Caco-2 (cell line): ENCODE measurements around the gene ZNF775. TPM values are rescaled to one million over a fixed set of nuclear protein-coding genes. Genes with fewer than 3 reads are reported as not detected.

Source experiments
- BruUV-seq: library from RNA; stranded (reverse); fragments of 400-500 nt; replicated peaks from 2 replicates; lab custom pipeline; 2021; lab: Mats Ljungman, UMichigan
- CTCF ChIA-PET: fragments of 300-600 bp; sonication (Branson Sonifier 250); formaldehyde crosslinking; loops from one replicate; lab custom pipeline; 2022; ENCODE audit warnings: antibody characterized with exemption; lab: Charles Lee
- POLR2A ChIA-PET: fragments of 300-600 bp; sonication (Branson Sonifier 250); formaldehyde crosslinking; loops from one replicate; lab custom pipeline; 2022; ENCODE audit warnings: antibody characterized with exemption; lab: Charles Lee
- DNase-seq, 2 experiments: peaks; one replicate each; pipeline versions ENCODE4 v3.0.0 to v3.0.0-alpha.2; 2020 to 2022
- H3K27me3 ChIP-seq: replicated peaks from 2 replicates; pipeline ENCODE4 v1.6.0; 2011; ENCODE audit warnings: low read length; ENCODE audit not compliant: control insufficient read depth, insufficient read depth
- H3K36me3 ChIP-seq: 2 replicates; pipeline ENCODE4 v1.5.1; 2011; ENCODE audit warnings: low read length; ENCODE audit not compliant: control insufficient read depth, insufficient read depth
- H3K4me1 ChIP-seq: fragments of 250-450 bp; sonication (Bioruptor Pico); 2 replicates; pipeline ENCODE4 v1.5.1; 2020; ENCODE audit warnings: mild to moderate bottlenecking
- H3K4me3 ChIP-seq: 2 replicates; pipeline ENCODE4 v1.5.1; 2011; ENCODE audit warnings: low read depth, mild to moderate bottlenecking, control low read depth, low read length
- H3K9me3 ChIP-seq: fragments of 250-450 bp; sonication (Bioruptor Pico); 2 replicates; pipeline ENCODE4 v1.5.1; 2020; ENCODE audit warnings: mild to moderate bottlenecking, moderate library complexity
- H3K27ac Mint-ChIP-seq: one replicate; pipeline ENCODE4 v1.8.0; 2022; ENCODE audit warnings: mixed read lengths; ENCODE audit not compliant: unreplicated experiment
- H3K27me3 Mint-ChIP-seq: one replicate; pipeline ENCODE4 v1.8.0; 2022; ENCODE audit warnings: mixed read lengths; ENCODE audit not compliant: insufficient read depth, unreplicated experiment
- H3K36me3 Mint-ChIP-seq: one replicate; pipeline ENCODE4 v1.8.0; 2022; ENCODE audit warnings: mild to moderate bottlenecking, mixed read lengths; ENCODE audit not compliant: insufficient read depth, unreplicated experiment
- H3K4me1 Mint-ChIP-seq: one replicate; pipeline ENCODE4 v1.8.0; 2022; ENCODE audit warnings: low read depth, mixed read lengths; ENCODE audit not compliant: unreplicated experiment
- H3K4me3 Mint-ChIP-seq: one replicate; pipeline ENCODE4 v1.8.0; 2022; ENCODE audit warnings: mild to moderate bottlenecking, moderate library complexity, mixed read lengths; ENCODE audit not compliant: unreplicated experiment
- H3K9me3 Mint-ChIP-seq: one replicate; pipeline ENCODE4 v1.8.0; 2022; ENCODE audit warnings: mixed read lengths; ENCODE audit not compliant: unreplicated experiment
- CTCF ChIP-seq, 2 experiments: fragments of 200-600 bp in 1 of 2; IDR thresholded peaks; 1 replicate in 1 of 2; 2 replicates in 1 of 2; pipeline versions ENCODE4 v1.5.1 to v1.8.0; 2011 to 2022; ENCODE audit warnings: antibody characterized with exemption in 1 of 2, control low read depth in 1 of 2, inconsistent platforms in 1 of 2, low read depth in 1 of 2, low read length in 1 of 2, mild to moderate bottlenecking in 1 of 2, moderate library complexity in 1 of 2; ENCODE audit not compliant: insufficient read depth in 1 of 2, severe bottlenecking in 1 of 2, unreplicated experiment in 1 of 2
- intact Hi-C: fragments of 100-400 bp; cut with micrococcal nuclease; formaldehyde crosslinking; loops from one replicate; pipeline ENCODE4 v1.10.0; 2022; ENCODE audit not compliant: unreplicated experiment
- total RNA-seq: library from RNA; stranded (reverse); gene quantifications from 2 replicates; pipeline ENCODE4 v1.2.3, GENCODE V29; 2022

The ZNF775 gene
- total RNA-seq, 1 experiment from 2014 or later: 4.0 TPM

- H3K4me3 ChIP-seq: no peak overlapping the region
- no peak overlapping the region for H3K27ac Mint-ChIP-seq
- no peaks in the 10 kb centered on the region for H3K4me1 ChIP-seq
- no peak overlapping the region for H3K4me3 Mint-ChIP-seq
- POLR2A ChIA-PET: interaction anchor here (1.5 kb wide), 1 partner anchor 43 kb away, joined by 3 read pairs; no protein-coding TSS in a partner anchor
- H3K27me3 ChIP-seq: no peaks in the 10 kb centered on the region
- no peaks in the 10 kb centered on the region for H3K27me3 Mint-ChIP-seq
- H3K36me3 ChIP-seq: no peaks in the 10 kb centered on the region
- BruUV-seq: no TSS peak
- CTCF ChIA-PET: interaction anchor here (0.6 kb wide), 1 partner anchor 891 kb away, joined by 3 read pairs; no protein-coding TSS in a partner anchor
- H3K9me3 ChIP-seq: no peaks in the 10 kb centered on the region
- intact Hi-C loops: no loop called here
- H3K4me1 Mint-ChIP-seq: no peaks in the 10 kb centered on the region
- H3K36me3 Mint-ChIP-seq: no peaks in the 10 kb centered on the region
- DNase-seq: no peak
- no peak for TF ChIP-seq CTCF (IDR thresholded peaks at IDR 0.05; ENCODE audit: insufficient read depth in 1 of 2, low read depth in 1 of 2, low read length in 1 of 2, severe bottlenecking in 1 of 2, unreplicated experiment in 1 of 2)
- H3K9me3 Mint-ChIP-seq: no peaks in the 10 kb centered on the region
Observed at GRCh38 chr7:150412518-150413488, 33.7 kb downstream of the ZNF775 start.

GRCh38 chr7:150413640-150414081, 34.5 kb downstream of the ZNF775 start:
- no peaks in the 10 kb centered on the region for H3K36me3 ChIP-seq
- Mint-ChIP-seq H3K4me3 (no peak overlapping the region), H3K27me3 (no peaks in the 10 kb centered on the region), H3K4me1 (no peaks in the 10 kb centered on the region), H3K9me3 (no peaks in the 10 kb centered on the region), H3K27ac (no peak overlapping the region), H3K36me3 (no peaks in the 10 kb centered on the region)
- no peaks in the 10 kb centered on the region for H3K27me3 ChIP-seq
- POLR2A ChIA-PET: interaction anchor here (1.5 kb wide), 1 partner anchor 44 kb away, joined by 3 read pairs; no protein-coding TSS in a partner anchor
- no peak for TF ChIP-seq CTCF (IDR thresholded peaks at IDR 0.05; ENCODE audit: insufficient read depth in 1 of 2, low read depth in 1 of 2, low read length in 1 of 2, severe bottlenecking in 1 of 2, unreplicated experiment in 1 of 2)
- H3K4me3 ChIP-seq: no peak overlapping the region
- DNase-seq: no peak
- H3K9me3 ChIP-seq: no peaks in the 10 kb centered on the region
- no TSS peak for BruUV-seq
- intact Hi-C loops: no loop called here
- H3K4me1 ChIP-seq: no peaks in the 10 kb centered on the region
- CTCF ChIA-PET: interaction anchor here (0.6 kb wide), 1 partner anchor 890 kb away, joined by 3 read pairs; no protein-coding TSS in a partner anchor
